ENCODE measurements around the gene RNF144B.
"Not testable (repeated sequence)": the region's sequence is repeated elsewhere in the genome, so short reads cannot be mapped to it uniquely, and the experiment has no call there.

The RNF144B gene

DNA sequence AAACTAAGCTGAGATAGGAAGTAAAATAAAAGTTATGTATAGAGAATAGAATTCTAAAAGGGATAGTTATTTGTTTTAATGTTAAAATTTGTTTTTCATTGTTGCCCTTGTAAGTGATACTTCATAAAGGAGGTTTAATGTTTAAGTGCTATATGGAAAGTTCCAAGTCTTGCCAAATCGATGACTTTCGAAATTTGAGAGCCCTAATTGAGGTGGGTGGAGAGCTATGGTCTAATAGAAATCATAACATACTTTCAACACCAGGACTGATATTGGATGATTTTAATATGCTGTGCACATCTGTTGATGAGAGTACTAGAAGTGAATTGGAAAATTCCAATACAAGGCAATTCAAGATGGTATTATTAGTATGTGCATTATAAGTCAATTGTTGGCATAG is 64.6 kb downstream of the RNF144B start:
- DNase-seq = no peak

DNA sequence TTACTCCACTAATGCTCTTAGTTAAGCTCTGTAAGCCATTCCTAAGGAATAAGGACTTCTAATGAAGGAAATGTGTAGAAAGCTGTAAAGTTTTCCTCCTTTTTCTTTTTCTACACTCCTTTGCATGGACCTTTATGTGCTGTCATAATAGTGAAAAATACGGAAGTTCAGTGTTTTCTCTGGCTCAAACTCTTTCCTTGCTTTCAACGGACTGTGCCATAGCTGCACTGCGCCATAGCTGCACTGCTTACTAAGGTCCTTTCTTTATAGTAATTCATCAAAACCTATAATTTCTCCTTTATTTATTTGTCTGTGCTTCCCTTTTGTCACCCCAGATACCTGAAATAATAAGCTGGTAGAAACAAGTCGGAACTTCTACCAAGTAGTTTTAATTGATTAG is 67.3 kb downstream of the RNF144B start:
- no peak for DNase-seq

DNA sequence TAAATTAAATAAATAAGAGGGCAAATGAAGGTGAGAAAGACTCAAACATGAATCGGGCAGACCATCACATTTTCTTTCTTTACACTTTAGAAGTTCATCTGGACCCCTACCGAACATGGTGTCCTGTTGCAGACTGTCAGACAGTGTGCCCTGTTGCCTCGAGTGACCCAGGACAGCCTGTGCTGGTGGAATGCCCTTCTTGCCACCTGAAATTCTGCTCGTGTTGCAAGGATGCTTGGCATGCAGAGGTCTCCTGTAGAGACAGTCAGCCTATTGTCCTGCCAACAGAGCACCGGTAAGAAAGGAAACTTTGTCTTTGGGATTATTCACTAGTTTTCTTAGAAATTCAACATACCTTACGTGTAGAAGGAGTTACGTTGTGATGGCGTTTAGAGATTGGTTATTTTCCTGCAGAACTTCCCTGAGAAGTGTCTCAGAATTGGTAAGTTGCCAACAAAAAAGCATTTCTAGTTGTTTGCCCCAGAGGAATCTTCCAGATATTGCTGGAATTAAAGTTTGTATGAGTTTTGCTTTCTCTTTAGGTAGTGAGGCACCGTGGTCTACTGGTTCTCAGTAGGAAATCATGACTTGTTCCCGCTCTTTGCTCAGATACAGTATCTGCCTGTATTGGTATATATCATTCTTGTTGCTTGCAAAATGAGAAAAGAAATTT is 70.1 kb downstream of the RNF144B start:
- no peak for DNase-seq

DNA sequence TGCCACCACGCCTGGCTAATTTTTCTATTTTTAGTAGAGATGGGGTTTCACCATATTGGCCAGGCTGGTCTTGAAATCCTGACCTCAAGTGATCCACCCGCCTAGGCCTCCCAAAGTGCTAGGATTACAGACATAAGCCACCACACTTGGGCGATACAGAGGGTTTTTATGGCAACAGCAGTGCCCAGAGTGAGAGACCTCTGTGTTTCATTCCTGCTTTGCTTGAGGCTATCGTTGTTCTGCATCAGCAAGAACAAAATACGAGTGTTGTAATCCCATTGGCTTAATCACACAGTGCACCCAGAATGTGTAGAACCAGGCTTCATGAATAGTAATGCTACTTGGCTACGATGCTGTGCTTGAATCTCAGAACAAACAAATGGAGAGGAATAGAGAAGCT is 70.9 kb downstream of the RNF144B start:
- not testable (repeated sequence) for DNase-seq

DNA sequence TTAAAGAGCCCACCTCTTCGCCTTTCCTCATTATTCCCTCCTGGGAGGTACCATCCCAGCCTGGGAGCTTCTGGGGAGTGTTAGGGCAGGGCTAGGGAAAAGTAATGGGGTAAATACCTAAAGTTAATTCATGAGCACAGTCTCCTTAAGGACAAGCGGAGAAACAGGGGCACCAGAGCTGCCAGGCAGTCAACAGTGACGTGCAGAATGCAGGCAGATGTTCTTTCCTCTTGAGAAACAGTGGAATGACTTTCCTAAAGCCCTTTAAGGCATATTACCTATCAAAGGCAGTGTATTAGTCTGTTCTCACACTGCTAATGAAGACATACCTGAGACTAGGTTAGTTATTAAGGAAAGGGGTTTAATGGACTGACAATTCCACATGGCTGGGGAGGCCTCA is 76.3 kb downstream of the RNF144B start:
- DNase-seq = no peak

DNA sequence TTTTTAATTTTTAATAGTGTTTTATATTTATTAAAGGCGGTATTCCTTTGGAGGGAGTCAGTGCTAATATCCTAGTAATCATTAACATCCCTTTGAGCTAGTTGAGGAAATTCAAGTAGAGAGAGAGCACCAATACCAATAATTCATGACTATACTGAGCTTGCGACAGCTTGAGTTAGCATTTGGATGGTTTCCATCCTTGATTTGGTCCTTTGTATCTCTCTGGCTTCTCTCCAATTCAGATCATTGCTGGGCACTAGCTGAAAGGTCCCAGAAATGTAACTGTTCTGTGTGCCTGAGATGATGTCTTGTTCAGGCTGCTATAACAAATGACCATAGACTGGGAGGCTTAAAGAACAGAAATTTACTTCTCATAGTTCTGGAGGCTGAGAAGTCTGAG is 77.0 kb downstream of the RNF144B start:
- DNase-seq = no peak

DNA sequence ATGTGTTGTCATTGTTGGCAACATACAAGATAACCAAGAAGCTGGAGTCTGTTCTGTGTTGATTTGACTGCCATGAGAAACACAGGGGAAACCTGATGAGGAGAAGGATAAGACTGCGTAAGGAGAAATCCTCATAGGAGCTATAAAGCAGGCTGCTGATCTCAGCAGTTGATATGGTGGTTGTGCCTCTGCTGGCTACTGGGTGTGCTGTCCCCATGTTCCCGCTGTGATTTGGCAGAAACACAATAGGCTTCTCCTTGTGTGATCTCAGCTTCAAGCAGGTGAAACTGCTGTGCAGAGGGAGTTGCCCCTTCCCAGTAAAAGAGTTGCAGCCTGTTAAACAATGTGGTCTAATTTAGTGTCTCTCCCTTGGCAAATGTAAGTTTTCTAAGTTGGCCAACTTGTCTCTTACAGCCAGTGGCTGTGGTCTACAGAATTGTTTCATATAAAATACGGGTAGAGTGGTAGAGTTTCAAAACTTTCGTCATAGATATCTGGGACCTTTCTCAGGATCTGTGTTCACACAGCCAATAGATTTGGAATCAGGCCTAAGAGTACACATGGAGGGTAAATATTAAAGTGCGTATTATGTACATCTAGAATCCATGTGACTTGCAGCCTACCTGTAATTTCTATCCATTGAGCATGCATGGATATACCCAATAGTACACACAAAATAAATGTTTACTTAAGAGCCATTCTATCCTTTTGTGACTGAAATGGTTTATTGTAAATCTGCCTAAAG is 78.4 kb downstream of the RNF144B start:
- DNase-seq = no peak

DNA sequence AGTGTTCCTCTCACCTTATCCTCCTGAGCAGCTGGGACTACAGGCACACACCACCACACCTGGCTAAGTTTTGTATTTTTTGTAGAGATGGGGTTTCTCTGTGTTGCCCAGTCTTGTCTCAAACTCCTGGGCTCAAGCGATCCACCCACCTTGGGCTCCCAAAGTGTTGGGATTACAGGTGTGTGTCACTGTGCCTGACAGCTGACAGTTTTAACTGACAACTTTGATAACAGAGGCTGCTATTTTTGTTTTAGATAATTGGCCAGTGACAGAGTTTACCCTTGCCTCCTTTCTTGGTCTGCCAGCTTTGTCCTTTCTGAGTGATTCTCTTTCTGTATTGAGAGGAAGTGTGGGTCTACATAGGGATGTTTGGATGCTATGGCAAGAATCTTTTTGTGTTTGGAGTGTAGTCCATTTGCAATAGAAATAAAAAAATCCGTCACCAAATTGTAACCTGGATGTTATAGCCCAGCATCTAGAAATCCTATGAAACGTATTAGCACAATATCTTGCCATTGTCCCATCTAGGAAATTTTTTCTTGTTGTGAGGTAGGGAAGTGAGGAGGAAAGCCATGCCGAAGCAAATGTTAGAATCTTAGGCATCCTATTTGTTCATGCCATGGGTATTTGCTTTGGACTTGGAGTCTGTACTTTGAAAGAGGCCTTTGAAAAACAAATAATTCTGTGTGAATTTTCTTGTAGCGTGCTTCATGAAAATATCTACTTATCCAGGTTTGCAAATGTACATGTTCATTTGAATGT is 80.8 kb downstream of the RNF144B start:
- DNase-seq = no peak

DNA sequence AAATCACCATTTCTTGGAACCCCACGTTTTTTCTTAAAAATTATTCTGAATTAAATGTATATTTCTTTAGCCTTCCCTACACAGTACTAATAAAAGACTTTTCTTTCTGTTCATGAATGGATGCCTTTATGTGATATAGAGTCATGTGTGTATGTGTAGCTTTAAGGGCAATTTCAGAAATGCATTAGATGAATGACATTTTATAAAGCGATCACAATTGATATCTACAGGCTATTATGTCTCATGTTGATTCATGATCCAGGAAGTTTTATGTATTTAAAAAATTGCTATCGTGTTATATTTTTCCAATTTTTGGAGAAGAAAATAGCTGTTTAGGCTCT is 81.3 kb downstream of the RNF144B start:
- DNase-seq = no peak

DNA sequence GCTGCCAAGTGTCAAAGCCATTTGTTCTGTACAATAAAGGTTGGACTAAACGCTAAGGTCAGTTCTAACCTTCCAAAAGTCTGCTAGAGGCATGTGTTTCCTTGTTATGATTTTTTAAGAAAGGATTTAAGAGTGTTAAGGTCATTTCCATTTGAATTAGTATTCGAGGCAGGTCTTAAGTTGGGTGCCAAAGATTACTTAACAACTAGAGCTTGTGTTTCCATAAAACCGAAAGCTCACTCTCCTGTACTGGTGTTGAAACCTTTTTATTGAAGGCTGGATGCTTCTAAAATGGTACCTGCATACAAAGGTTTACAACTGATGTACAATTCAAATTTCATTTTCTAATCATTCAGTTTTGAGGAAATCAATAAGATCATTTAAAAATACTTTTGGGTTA is 82.4 kb downstream of the RNF144B start:
- DNase-seq = no peak

DNA sequence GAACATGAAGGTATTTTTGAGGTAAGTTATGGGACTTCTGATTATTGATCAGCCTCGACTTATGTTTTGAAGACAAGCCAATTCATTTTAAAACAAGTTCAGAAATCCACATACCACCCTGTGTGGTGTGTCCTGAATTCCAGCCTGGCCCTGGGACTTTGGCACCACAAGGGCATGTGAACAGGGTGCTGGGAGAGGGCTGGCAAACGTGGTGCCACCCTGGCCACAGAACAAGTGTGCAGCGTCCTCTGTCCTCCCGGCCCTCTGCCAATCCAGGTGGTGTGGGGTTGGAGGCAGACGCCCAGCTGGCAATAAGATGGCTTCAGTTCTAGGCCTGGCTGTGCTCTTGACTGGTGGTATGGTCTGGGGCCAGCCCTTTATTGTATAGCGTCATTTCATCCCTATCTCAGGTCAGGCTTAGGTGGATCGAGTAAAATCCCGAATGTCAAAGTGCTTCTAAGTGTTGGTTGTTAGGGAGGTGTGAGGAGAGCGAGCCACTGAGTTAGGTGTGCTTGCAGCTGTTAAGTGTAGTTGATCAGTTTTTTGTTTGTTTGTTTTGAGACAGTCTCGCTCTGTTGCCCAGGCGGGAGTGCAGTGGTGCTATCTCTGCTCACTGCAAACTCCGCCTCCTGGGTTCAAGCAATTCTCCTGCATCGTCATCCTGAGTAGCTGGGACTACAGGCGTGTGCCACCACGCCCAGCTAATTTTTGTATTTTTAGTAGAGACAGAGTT is 84.2 kb downstream of the RNF144B start:
- DNase-seq = no peak

DNA sequence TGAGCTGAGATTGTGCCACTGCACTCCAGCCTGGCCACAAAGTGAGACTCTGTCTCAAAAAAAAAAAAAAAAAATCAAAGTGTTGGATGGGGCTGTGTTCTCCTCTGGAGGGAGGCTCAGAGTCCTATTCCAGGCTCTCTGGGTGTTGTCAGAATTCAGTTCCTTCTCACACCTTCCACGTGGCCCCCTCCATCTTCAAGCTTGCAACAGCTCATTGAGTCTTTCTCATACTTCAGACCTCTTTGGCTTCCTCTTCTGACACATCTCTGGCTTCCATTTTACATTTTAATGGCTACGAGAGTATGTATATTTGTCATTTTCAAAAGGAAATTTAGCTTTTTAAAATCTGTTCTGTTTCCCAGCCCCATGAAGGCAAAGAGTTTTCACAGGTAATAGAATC is 85.8 kb downstream of the RNF144B start:
- no peak for DNase-seq

DNA sequence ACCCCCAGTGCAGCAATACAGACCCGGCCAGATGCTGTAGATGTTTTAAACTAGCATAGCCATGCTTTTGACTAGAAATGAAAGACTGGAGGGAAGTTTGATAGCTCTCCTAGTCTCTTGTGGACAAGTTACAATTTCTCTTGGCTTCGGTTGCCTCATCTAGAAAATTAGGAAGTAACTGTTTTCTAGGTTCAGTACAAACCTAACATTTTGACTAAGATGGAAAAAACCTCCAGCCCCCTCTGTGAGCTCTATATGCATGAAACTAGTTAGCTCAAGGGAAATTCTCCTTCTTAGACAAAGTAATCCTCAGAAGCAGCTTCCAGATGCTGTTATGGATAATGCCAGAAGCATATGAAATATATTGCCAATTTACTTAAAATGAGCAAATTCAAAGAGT is 86.6 kb downstream of the RNF144B start:
- no peak for DNase-seq

DNA sequence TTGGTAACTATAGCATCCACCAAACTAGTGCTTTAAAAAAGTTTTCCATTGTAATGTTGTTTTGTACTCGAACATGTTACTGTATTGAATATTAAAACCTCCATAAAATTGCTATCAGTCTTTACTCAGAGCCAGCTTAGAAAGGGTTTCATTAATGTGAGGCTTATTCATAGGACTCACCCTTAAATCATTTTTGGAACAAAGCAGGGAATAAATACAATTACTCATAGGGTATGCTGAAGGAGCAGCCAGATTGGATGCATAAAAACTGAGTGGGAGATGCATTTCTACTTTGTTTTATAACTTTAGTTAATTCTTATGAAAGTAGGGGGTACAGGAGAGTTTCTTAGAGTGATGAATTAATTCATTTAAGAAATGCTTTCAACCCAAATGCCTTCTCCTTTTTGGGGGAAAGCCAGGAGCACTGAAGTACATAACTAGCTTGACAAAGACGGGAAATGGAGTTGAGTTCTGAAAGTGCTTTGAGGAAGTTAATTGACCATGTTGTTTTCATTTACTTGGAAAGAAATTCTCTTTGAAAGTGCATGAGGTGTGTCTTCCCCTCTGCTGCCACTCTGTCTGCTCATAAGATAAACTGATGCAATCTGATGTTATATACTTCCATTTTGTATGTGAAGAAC is 90.3 kb downstream of the RNF144B start:
- no peak for DNase-seq

DNA sequence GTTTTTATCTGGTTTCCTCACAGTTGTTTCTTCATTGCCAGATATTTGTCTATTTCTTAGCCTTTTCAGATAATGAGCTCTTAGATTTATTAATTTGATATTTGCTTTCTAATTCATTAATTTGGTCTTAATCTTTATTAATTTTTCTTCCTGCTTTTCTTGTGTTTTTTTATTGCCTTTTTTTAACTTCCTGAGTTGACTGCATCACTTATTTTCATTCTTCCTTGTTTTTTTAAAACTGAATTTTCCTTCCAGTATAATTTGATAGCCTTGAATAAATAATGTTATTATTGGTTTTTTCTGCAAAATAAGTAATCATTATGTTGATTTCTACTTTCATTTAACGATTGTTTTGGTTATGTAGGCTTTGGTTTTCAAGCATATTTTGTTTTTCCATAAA is 91.5 kb downstream of the RNF144B start:
- DNase-seq = no peak

DNA sequence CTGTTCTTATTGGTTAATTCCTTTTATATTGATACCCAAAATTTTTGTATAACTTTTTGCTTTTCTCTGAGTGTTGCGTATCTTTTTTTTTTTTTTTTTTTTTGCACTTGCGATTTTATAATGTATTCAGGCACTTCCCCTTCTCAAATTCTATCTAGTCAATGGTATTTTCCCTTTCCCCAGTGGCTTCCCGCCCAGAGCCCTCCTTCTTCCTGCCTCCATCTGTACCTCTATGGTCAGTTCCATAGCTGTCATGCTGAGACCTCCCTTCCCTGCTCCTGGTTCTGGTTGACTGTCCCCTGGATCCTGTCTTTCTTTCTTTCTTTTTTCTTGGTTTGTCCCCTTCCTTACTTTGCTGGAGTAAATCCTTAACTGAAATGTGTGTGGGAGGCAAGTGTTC is 94.7 kb downstream of the RNF144B start:
- no peak for DNase-seq

DNA sequence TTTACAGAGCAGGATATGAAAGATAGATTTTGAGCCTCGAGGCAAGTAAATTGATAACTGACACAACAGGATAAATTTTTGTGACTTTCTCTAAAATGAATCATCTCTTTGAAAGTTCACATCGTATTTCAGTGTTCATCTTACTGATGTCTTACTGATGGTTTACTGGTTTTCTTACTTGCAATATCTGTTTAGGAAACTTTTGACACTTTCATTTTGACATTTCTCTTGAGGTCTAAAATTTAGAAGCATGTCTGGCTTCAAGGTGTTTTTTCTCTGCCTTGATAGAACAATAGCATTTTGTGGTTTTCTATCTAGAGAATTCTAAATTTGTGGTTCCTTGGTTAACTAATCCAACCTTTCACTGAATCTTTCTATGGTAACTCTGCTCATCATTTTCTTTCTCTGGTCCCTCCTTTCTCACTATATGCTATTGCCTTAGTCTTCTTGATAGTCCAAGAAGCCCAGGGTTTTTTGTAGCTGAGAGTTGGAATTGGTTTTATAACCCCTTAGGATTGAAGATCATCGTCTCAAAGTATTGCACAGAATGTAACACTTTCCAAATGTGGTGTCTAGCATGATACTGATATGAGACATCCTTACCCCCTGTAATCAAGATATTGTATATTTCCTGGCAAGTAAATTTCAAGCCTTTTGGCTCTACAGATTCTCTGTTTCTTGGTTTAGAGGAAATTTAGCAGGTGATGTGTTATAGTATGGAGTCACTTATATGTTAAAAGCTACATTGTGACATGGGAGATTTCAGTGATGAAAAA is 98.7 kb downstream of the RNF144B start:
- peak; percentile 31 for DNase-seq

DNA sequence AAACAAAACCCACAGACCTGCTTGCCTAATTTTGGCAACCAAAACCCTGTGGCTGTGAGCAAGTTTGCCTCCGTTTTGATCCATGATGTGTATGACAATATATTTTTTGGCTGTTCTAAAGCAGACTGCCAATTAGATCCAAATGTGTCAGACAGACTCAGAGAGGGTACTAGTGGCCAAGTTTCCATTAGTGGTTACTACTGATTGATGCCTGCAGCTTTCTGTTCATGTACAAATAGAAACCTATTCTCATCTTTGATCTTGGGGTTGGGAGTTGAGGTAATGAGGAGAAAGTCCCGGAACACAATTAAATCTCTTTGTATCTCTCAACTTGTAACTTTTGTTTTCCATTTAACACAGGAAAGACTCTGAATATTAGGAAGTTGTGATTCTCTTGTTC is 100.9 kb downstream of the RNF144B start:
- DNase-seq = no peak

DNA sequence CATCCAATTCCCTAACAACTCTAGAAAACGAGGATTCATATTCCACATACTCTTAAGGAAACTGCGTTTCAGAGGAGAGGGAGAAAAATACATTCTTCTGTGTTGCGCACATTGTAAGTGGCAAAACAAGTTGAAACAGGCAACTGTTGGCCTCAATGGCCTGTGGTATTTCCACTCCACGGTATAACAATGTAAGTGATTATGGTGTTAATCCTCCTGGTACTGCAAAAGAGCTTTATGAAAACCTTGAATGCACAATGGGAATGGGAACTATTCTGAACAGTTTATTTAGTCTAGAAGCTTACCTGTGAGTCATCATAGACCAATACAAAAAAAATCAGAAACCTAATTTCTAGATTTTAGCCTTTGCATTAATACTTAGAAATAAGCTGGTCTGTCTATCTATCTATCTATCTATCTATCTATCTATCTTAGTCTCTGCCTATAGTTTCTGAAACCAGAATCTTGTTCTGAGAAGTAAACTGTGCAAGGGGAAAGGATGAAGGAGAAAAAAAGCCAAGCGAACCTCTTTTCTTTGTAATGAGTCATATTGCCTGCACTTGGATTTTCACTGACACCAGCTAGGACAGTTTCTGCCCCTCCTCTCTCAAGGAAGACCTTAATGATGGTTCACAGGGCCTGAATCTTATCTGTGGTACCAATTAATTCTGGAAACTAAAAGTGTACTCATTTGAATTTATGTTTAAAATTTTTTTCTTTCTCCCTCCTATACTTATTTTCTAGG is 101.5 kb downstream of the RNF144B start:
- no peak for DNase-seq

DNA sequence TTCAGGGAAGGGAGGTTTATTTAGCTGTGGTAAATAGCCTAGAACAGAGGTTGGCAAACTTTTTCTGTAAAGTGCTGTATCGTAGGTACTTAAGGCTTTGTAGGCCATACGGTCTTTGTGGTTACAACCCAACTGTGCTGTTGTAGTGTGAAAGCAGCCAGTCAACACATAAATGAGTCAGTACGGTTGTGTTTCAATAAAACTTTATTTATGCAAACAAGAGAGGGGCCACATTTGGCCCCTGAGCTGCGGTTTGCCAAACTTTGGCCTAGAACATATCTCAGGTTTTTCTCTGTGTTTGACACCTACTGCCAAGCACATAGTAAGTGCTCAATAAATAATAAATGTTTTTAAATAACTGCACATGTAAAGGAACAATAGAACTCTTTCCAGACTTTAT is 102.2 kb downstream of the RNF144B start:
- DNase-seq = no peak

DNA sequence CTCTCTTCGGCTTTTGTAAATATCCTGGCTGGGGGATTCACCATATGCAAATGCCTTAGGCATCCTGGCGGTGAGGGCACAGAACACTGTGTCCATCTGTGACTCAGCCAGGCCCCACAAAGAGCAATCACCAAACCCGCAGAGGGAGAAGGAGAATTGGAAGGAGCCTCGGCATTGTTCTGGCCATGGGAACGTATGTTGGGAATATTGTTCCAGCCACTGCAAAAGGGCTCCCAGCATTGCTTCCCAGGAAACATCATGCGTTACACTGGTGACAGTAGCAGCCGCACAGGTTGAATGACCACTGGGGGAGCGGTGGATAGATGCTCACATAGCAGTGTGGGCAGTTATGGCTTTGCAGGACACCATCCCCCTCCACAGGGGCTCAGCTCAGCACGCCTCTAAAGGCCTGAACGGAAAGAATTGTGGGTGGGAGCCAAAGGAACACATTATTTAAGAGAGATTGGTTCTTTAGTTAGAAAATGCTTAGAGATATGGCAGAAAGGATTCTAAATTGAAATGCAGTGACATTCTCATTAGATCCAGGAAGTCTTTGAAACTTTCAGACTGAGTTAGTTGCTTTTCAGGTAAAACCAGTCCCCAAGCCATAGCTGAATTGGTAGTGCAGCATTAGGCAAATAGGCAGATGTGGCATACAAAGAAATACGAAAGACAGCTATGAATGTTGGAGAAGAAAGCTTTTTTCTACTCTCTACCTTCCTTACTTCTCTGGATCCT is 104.3 kb downstream of the RNF144B start:
- DNase-seq = no peak

Measured in activated CD4-positive, alpha-beta T cell treated with anti-CD3 and anti-CD28 coated beads, Interleukin-2, Interleukin-6, amounts not matched to agents 100 ng/mL and 50 ng/mL, durations not matched to agents 16 hours and 8 hours (primary cell).